HG02623 (cell line): ENCODE results near the gene ZNF608.

ENCODE experiments used
- ATAC-seq: cut with Tn5 transposase; IDR thresholded peaks from one replicate; pipeline ENCODE4 v1.9.1; 2021; ENCODE audit warnings: moderate library complexity; ENCODE audit not compliant: unreplicated experiment

Gene ZNF608

DNA sequence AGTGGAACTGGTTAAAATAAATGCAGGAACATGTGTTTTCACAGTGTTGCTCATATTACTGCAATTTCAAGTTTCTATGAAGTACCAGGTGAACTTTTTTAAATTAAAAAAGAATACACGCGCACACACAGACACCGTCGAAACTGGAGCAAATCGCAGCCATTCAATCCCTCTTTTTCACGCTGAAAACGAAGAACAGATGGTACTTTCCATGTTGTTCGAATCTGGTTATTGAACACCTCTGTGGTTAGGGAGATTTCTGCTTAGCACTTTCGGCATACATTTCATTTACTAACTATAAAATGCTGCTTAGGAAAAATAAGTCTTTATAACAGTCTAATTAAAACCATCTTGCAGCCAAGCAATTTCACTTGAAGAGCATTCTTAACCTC lies 6.8 kb downstream of the ZNF608 start:
- no peak for ATAC-seq

DNA sequence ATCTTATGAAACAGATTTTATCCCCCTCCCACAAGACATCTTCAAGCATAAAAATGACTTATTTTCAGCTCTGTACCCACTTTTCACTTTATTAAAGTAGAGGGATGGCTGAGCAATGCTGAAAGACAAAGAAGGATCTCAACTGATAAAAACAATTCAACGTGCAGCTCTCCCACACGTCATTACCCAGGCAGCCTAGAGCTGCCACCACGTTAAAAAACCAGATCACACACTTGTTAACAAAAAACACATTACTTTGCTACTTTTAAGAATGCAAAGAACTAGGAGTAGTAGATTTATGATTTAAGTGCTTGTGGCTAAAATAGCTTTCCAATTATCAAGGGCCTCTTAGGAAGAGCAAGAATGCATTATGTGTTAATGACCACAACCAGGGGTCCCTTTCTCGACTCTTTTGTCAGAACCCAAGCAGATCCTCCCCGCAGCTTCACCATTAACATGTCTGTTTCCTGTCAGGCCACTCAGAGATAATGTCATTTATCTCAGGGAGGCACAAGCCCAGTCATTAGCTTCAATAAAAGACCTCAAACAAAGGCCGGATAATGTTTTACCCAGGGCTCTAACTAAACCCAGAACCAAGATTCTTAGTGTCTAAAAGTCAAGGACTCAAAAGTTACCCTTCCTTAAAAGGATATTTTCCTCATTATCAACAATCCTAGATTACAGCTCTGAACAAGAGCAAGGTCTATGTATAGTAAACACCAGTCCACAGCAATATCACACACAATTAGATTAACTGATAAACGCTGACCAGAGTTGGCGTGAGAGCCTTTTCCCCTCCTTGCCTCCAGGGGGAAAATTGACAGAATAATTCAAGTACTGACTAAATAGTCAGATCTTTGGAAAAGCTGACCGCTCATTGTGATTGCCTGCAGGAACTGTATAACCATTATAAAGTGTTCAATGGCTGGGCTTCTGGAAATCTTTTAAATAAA lies 7.5 kb downstream of the ZNF608 start:
- no peak for ATAC-seq

DNA sequence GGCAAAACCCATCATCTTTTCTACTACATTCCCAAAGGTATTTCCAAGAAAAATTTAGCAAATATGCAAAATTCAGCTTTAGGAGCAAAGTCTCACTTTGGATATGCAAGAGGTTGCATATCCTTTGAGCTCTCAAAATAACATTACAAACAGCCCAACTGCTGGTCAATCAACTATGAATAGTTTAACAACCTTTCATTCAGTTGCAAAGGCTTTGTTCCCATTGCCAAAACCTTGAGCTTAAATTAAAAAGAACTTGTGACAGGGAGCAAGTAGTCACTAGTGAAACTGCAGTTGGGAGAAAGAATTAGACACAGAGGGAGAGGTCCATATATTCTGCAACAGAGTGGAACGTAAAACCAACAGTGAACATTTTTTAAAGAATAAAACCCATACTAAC lies 8.8 kb downstream of the ZNF608 start:
- no peak for ATAC-seq

DNA sequence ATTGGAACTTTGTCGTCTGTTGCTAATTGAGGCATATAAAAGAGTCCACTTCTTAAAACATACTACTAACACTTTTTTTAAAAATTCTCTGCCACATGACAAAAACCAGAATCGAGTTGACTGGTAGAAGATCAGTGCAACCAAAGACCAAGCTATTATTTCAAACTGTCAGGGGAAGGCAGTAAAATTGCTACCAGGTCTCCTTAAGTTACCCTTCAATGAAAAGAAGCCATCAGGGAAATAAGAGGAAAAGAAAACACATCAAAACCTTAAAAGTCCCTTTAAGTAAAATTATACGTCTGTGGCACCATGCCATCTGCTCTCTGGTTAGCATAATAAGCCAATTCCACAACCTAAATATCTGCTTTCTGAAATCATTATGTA lies 9.6 kb downstream of the ZNF608 start:
- no peak for ATAC-seq

DNA sequence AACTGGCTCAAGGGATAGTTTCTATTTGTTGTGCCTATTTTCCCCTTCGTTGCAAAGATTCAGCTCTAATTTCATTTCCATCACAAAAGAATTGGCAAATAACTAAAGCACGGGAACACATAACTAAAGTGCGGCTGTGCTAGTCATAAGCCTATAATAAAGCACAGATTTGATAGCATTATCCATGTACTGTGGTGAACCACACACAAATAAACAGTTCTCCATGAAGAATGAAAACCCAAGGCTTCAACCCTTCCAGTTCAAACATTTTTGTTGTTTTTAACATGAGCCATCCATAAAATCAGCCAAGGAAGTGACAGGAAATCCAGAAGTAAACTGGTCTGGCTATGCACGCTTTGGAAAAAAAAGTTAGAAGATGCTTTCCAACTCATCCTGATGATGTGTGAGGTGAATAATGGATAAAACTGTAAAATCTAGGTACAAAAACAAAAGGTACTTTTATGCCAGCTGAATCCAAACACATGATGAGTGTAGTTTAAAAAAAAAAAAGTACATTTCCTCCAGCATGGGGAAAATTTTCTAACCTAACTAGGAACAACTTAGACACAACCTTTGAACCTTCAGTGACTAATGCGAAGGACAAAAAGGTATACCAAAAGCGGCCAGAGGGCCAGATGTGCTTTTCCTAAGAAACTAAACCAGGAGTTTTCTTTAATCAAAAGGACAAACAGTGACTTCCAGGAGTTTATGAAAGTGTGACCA lies 10.2 kb downstream of the ZNF608 start:
- ATAC-seq = no peak

DNA sequence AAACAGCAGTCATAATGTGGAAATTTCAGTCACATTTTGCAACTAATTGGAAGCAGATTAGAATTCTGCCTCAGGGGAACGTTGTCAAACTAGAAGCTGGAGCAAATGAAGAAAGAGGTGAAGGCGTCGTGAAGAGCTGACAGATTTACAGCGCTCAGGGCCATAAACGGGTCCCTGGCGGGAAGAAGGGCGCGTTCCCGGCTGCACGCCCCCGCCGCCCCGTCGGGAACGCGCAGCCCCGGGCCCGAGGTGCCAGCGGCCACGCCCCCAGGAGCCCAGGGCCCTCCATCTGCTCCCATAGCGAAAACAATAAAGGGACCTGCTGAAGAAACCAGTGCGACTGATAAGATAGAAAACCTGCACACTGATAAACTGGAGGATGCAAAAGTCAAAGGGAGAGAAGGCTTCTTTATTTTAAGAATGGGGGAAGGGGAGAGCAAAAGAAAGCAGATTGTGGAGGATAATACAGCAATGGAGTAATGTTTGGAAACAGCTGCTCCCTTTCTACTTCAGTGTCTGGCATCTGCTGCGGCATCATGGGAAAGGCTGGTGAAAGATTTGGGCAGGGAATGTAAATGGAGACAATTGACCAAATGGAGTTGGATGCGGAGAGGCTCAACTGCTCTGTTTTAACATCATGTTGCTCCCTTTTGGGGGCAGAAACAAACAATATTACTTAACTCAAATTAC lies 11.1 kb downstream of the ZNF608 start:
- no peak for ATAC-seq

DNA sequence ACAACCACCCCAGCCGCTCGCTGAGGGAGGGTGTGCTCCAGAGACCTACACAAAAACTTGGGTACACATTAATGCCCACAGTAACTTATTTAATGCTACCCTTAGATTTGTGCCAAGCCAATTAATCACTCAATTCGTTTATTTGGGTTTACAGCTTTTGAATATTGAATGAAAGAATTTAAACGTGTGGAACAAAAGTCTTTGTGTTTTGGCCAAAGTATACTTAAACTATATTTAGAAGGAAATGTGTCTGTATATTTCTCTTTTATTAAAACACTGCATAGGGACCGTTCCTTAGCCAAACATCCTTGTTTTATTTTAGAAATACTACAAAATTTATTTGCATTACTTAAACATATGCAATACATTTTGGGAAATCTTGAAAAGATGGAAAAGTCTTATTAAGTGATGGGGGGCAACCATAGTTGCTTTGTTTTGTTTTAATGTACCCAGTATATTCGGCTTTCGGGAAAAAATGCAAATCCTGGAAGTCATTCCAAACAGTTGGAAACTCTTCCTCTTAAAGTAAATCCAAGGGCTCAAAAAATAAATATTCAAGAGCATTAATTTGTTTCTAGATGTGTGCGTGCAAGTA lies 11.8 kb downstream of the ZNF608 start:
- ATAC-seq = no peak

DNA sequence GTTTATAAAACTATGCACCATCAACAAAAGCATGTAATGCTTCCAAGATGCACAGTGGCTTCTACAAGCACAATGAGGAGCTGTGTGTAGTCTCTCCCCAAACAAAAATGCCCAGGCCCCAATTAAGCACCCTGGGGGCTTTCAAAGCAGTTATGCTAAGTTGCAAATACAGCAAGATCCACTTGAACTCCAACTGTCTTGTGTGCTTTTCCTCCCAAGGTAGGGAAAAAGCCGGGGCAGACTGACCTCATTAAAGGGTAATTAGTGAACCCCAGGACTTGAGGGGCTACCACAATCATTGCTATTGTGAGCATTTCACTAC lies 13.1 kb downstream of the ZNF608 start:
- ATAC-seq = no peak

DNA sequence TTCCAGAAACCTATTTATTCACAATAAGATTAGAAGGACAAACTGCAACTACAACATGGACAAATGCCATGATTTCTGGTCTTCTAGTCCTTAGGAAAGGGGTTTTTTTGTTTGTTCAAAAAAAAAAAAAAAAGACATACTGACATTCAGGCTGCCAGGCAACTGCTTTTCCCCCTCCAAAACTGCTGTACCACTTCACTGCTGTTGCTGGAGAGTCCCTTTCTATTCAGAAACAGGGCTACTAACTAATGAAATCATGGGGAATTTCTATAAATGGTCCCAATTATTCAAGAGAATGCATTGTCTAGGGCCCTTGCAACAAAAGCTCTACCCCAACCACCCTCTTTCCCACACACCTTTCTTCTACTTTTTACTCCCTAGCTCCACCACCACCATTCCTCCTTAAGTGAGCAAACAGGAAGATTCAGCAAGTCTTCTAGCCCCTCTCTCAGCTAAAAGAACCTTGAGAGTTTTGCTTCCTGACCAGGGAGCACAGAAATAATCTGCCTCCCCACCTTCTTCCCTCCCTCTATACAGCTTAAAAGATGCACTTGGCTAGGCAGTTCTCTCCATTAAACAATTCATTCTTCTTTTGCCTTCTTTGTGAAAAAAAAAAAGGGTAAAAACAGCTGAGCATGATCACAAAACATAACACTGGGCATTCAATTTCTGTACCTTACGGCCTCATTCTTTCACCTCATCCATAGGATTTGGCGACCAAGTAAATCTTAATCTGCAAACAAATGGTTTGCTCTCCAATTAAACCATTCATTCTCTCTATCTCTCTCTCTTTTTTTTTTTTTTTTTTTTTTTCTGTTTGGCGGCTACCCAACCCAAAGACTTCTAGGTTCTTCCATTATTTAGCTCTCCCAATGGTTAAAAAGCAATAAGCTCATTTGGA lies 13.8 kb downstream of the ZNF608 start:
- no peak for ATAC-seq

DNA sequence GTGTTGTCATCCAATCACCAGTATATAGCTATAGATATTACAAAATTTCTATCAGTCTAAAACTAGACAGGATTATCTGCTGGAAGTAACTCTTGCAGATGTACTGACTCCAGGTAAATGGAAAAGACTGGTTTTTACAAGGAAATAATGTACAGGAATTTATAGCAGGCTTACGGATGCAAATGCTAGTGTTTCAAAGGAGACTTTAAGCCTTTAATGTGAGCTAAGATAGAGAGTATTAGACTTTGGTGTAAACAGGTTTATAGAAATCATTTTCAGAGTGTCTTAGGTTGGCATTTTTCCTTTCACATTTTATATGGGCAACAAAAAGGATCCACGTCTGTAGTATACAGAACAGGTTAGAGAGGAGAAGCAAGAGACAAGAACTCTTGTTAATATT lies 16.1 kb downstream of the ZNF608 start:
- ATAC-seq = no peak

DNA sequence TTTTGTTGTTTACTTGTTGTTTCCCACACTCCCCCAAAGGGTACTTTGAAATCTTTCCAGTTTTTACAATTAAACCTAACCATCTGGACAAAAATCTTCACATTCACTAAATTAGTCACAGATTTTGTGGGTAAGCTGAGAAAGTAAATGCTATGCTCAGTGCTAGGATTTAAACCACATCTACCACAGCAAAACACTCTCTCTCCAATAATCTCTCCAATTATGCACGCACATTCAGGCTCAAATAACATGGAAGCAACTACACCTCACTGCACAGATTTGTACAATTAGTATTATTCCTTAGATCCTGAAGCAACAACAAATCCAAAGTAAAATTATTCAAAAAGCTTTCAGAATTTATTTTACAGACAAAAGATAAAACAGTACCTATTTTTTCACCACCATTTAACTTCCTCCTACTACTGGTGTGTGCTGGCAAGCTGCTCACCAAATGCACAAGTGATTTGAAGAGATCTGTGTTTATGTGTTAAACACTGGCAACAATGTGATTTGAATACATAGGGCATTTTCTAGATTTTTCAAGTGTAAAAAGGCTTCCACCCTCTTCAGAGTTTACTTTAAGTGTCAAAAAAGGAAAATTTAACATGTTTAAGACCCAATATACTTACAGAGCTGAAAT lies 16.6 kb downstream of the ZNF608 start:
- ATAC-seq = peak; percentile 52

DNA sequence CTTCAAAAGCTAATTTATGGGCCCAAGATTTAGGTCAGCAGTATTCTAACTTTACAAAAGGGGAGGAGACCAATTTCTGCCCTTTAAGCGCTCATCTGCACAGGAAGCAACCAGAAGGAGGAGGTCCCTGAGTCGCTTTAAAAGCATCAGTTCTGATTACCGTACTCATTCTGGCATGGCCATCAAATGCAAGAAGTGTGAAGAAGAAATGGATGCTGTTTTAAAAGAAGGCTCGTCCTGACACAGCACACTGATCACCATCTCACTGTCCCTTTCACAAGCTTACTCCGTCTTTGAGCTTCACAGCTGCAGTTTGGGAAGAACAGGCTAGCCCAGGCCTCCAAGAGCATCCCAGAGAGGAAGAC lies 17.5 kb downstream of the ZNF608 start:
- ATAC-seq = no peak

DNA sequence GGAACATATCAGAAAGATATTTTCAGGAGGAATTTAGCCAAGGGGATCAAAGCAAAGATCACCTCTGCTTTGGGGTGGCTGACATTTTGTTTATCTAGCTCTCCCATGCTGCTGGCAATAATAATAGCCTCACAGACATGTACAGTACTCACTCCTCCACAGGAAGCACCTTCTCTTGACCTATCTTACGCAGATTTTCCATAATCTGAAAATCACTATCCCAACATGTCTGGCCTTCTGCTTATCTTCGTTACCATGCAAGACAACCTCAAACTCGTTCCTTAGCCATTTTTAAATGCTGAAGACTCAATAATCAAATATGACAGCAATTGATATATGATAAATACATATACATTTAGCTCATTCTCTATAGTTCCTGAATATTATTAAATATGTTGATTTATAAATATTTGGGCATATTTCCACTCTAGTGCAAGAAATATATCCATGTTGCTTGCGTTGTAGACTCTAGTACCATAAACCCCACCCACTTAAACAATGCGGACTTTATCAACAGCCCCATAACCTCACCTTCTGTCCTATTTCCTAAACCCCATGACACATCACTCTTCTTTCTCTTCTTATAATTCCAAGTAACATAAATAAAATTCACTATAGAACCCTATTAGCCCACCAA lies 18.0 kb downstream of the ZNF608 start:
- ATAC-seq = no peak

DNA sequence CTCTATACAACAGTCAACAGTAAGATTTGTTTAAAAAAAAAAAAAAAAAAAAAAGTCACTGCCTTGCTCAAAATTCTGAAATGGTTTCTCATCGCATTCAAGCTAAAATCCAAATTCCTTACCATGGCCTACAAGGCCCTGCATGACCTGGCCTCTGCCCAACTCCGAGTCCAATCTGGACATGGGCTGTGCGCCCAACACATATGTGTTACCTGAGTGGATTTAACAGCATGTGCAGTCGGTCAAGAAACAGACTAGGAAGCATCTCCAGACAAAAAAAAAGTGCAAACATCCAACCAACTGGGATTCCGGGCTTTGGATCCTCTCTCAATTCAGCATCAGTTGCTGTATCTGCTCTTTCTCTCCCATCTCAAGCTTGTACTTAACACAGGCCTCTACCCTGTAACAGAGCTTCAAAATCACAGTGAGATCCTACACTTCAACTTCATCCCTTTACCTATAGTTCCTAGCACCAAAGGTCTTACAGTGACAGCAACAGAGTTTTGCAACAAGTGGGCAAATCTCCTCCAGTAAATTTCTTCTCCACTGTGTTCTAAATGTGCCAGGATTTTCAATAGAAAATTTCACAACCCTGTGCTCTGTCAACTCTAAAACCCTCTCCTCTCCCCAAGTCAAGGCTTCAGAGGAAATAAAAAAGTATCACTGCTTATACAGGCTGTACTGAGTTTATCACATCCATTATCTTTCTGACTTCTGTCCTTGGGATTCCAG lies 19.6 kb downstream of the ZNF608 start:
- no peak for ATAC-seq

DNA sequence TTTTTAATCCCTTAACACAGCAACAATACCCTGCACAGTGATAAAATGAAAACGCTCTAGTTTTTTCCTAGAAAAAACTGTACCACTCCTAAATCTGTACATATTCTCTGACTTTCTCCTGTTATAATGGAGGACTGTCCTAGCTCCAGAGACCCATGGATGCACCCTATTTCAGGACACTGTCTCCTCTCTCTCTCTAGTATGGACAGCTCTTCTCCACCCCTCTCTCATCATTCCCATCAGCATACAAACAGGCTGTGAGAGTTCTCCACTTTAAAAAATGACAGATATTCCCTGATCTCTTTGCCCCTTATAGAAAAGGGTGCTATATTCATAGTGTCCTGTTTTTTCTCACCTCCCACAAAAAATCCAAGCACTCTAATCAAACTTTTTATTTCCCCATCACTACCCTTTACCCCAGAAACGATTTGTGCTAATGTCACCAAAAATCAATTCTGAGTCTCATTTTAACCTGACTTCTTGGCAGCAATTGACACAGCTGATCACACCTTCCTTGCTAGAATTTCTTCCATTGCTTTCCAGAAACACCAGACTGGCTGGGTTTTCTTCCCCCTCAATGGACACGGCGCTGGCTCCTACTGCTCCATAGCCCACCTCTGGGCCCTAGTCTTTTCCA lies 20.7 kb downstream of the ZNF608 start:
- ATAC-seq = no peak

DNA sequence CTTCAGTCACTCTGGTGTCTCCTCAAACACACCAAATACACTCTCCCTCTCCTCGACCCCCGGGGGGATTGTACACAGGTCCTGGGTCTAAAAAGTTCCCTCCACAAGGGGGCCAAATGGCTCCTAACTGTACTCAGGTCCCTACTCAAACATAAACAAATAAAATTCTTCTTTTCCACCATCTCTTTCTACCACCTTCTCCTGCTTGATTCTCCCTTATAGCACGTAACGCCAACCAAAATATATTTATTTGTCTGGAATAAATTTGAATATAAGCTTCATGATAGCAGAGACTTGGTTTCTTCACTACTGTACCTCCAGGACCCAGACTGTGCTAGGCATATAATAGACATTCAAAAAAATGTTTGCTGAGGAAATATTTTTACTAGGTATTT lies 21.4 kb downstream of the ZNF608 start:
- no peak for ATAC-seq

DNA sequence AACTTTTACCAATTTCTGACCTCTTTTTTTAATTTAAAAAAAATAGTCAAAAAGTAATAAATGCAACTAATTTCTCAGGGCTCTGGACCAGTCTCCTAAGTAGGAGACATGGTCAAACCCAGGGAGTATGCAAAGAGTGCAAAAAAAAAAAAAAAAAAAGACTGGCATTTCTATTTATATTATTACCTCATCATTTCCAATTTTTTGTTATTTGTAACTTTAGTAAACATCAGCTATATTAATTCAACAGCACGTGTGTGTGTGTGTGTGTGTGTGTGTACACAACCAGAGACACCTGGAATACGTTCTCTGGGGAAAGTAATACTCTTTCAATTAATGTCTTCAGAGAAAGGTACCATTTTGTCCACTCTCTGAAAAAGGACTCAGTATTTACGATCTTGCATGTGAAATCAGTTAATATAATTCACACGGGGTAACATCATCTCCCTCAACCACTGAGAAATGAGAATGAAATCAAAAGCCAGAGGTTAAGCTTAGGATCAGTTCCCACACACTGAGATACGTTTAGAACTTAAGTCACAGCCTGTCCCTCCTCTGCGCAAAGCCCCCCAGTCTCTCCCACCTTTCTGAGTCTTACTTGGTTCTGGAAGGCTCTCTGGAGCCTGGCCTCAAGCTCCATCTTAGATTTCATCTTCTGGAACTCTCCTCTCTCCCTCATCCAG lies 21.9 kb downstream of the ZNF608 start:
- no peak for ATAC-seq

DNA sequence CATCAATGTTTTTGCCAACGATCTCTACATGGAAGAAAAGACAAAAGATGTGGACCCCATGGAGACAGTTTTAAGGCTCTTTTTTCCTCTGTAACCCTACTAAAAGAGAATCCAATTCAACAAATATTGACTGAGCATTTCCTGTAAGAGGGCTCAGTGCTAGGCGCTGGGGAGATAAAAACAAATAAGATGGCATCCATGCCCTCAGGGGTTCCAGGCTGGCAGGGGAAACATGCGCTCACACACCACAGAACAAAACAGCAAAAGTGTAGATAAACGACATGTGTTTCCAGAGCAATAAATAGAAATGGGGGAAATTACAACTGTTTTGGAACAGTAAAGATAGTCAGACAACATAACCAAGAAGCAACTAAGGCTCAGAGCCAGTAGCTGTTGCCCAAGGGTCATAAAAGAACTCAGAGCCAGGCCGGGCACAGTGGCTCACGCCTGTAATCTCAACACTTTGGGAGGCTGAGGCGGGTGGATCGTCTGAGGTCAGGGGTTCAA lies 25.2 kb downstream of the ZNF608 start:
- ATAC-seq = no peak
